ENCODE results near the gene SNHG17. TPM values are rescaled to one million over a fixed set of nuclear protein-coding genes. Genes with fewer than 3 reads are reported as not detected.
"Not testable (repeated sequence)": the region's sequence is repeated elsewhere in the genome, so short reads cannot be mapped to it uniquely, and the experiment has no call there.

The SNHG17 gene
- total RNA-seq, 2 experiments from 2014 or later: 154 to 159 TPM

DNA sequence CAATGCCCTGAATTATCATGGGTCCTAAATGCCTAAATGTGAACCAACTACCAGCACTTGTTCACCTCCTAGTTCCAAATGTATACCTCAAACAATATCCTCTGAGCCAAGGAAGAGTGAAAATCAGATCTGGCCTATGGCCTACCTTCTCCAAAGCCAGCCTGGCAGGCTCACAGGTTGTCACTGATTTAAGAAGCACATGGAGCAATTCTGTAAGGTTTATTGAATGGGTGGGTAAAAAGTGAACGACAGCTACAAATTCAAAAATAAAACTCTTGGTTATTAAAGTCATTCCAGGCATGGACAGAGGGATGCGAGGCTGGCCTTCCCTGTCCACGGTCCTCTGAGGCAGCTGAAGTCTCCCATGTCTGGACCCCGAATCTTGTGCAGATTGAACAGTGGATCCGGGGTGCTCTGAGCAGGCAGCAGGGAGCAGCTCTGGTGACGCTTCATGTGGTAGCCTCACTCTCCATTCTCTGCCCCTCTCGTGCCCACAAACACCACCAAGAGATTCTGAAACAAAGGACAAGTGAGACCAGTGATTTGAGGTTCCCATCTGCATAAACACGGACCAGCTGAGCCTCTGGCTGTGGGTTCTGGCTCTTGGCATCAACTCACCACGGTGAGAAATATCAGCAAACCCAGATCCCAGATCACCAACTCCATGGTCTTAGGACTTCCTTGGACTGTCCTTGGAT lies 14.6 kb downstream of the SNHG17 start:
- intact Hi-C loops (cut with micrococcal nuclease): no loop called here
- ChIA-PET POLR2A (interaction anchor here (0.6 to 17.0 kb wide), 6 partner anchors 9 to 320 kb away, joined by 3 to 279 read pairs (median 5); partner anchors contain the start of gene SNHG17), CTCF (interaction anchor here (1.0 to 2.3 kb wide), 3 partner anchors 8 to 14 kb away, joined by 3 to 10 read pairs (median 4); partner anchors contain the start of gene SNHG17)
- TF ChIP-seq, protein P1, sequence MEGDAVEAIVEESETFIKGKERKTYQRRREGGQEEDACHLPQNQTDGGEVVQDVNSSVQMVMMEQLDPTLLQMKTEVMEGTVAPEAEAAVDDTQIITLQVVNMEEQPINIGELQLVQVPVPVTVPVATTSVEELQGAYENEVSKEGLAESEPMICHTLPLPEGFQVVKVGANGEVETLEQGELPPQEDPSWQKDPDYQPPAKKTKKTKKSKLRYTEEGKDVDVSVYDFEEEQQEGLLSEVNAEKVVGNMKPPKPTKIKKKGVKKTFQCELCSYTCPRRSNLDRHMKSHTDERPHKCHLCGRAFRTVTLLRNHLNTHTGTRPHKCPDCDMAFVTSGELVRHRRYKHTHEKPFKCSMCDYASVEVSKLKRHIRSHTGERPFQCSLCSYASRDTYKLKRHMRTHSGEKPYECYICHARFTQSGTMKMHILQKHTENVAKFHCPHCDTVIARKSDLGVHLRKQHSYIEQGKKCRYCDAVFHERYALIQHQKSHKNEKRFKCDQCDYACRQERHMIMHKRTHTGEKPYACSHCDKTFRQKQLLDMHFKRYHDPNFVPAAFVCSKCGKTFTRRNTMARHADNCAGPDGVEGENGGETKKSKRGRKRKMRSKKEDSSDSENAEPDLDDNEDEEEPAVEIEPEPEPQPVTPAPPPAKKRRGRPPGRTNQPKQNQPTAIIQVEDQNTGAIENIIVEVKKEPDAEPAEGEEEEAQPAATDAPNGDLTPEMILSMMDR (IDR thresholded peaks at IDR 0.05): no peak
- Mint-ChIP-seq H3K9me3 (no peaks in the 10 kb centered on the region), H3K27ac (no peak overlapping the region), H3K4me3 (no peak overlapping the region), H3K27me3 (no peaks in the 10 kb centered on the region), H3K36me3 (ENCODE audit: low read depth) (peaks cover 84% of the 10 kb centered on the region), H3K4me1 (ENCODE audit: low read depth) (peaks cover 18% of the 10 kb centered on the region)
- ATAC-seq: no peak
- no peak for DNase-seq

DNA sequence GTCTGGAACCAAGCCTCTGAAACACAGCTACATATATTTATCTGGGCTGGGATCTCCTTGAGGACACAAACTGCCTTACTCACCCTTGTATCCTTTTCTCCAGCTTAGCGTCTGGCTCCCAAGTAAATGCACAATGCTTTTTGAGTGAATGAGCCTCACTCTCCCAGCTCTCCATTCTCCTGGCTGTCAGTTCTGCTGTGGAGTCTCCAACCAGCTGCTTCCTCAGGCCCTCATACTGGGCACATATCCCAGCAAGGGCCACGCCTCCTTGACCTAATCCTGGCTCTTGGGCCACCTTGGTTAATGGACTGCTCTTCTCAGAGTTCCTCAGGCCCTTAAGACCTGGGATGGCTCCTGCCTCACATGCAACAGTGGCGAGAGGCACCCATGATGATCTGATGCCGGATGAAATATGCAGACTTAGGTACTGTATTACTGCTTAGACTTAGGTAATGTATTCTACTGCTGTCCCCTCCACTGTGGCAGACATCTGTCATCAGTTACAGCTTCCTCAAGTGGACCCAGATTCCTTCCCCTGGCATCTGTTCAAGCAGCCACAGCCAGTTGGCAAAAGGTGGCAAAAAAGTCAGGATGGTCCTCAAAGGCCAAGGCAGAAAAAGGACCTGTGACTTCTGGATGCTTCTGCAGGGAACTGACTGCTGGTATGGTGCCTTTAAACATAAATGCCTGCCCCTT lies 16.5 kb downstream of the SNHG17 start:
- peak; percentile 27 for ATAC-seq
- peaks cover 9% of the 10 kb centered on the region for H3K4me1 Mint-ChIP-seq (ENCODE audit: low read depth)
- no peaks in the 10 kb centered on the region for H3K9me3 Mint-ChIP-seq
- intact Hi-C loops (cut with micrococcal nuclease): no loop called here
- CTCF ChIA-PET: interaction anchor here (1.0 to 1.5 kb wide), 2 partner anchors 28 to 197 kb away, joined by 4 read pairs; no protein-coding TSS in a partner anchor
- no peak overlapping the region for H3K27ac Mint-ChIP-seq
- peaks cover 80% of the 10 kb centered on the region for H3K36me3 Mint-ChIP-seq (ENCODE audit: low read depth)
- POLR2A ChIA-PET: interaction anchor here (0.8 to 17.0 kb wide), 7 partner anchors 8 to 65 kb away, joined by 3 to 279 read pairs (median 4); partner anchors contain the start of gene SNHG17
- no peak overlapping the region for H3K4me3 Mint-ChIP-seq
- H3K27me3 Mint-ChIP-seq: no peaks in the 10 kb centered on the region
- no peak for DNase-seq
- TF ChIP-seq, protein P1 (IDR thresholded peaks at IDR 0.05): no peak

DNA sequence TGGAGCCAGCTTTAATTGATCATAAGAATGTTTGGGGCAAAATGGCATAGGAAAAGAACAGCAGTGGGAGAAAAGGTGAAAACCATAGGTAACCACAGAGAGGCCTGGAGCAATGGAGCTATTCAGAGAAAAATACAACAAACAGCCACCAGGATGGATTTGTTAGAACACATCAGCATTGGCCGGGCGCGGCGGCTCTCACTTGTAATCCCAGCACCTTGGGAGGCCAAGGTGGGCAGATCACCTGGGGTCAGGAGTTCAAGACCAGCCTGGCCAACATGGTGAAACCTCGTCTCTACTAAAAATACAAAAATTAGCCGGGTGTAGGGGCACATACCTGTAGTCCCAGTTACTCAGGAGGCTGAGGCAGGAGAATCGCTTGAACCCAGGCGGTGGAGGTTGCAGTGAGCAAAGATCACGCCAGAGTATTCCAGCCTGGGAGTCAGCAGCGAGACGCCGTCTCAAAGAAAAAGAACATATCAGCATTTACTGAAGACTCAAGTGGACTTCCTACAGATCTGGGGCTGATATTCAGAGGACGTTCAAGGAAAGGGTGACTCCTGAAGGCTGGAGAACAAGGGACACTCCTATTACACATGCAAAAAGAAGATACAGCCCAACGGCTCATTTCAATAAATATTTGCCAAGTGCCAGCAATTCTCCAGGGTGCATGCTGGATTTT lies 20.2 kb downstream of the SNHG17 start:
- H3K4me3 Mint-ChIP-seq: no peak overlapping the region
- intact Hi-C loops (cut with micrococcal nuclease): no loop called here
- no peaks in the 10 kb centered on the region for H3K4me1 Mint-ChIP-seq (ENCODE audit: low read depth)
- H3K27ac Mint-ChIP-seq: no peak overlapping the region
- TF ChIP-seq, protein P1 (IDR thresholded peaks at IDR 0.05): no peak
- ATAC-seq: no peak
- no peak for DNase-seq
- no peaks in the 10 kb centered on the region for H3K27me3 Mint-ChIP-seq
- H3K9me3 Mint-ChIP-seq: no peaks in the 10 kb centered on the region
- ChIA-PET CTCF (no interaction called here), POLR2A (interaction anchor here (0.6 to 17.0 kb wide), 2 partner anchors 15 to 120 kb away, joined by 3 to 279 read pairs; partner anchors contain the start of gene SNHG17)
- peaks cover 74% of the 10 kb centered on the region for H3K36me3 Mint-ChIP-seq (ENCODE audit: low read depth)

DNA sequence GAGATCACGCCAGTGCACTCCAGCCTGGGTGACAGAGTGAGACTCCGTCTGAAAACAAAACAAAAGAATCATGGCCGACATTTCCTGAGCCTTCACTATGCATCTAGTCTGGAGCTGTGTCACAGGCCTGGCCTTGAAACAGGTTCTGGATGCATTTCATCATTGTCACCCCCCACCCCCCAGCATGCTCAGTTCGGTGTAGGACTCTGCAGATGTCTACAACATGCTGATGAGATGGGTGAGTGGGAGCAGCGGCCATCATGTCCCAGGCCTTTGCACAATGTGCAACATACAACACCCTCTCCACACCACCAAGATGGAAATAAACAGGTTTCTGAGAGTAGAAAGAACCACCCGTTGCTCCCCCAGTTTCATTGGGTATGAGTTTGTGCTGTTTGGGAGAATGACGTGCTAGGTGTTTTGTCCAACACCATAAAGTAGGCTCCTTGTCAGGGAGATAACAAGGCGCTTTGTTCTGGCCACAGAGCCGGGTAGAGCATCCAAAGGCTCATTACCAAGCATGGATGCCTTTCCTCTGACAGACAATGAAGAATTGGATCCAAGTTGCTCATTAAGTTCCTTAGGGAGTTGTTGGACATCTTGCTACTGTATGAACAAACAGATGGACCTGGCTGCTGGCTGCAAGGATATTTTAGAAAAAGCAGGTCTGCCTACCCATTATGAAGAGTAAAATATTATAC lies 22.1 kb downstream of the SNHG17 start:
- peaks cover 69% of the 10 kb centered on the region for H3K36me3 Mint-ChIP-seq (ENCODE audit: low read depth)
- H3K27ac Mint-ChIP-seq: no peak overlapping the region
- POLR2A ChIA-PET: interaction anchor here (1.4 to 17.0 kb wide), 2 partner anchors 9 to 17 kb away, joined by 4 to 279 read pairs; partner anchors contain the start of gene SNHG17

DNA sequence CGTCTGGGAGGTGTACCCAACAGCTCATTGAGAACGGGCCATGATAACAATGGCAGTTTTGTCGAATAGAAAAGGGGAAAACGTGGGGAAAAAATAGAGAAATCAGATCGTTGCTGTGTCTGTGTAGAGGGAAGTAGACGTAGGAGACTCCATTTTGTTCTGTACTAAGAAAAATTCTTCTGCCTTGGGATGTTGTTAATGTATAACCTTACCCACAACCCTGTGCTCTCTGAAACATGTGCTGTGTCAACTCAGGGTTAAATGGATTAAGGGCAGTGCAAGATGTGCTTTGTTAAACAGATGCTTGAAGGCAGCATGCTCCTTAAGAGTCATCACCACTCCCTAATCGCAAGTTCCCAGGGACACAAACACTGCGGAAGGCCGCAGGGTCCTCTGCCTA lies 27.3 kb downstream of the SNHG17 start:
- DNase-seq; ATAC-seq; H3K27me3 Mint-ChIP-seq; H3K27ac Mint-ChIP-seq; H3K4me3 Mint-ChIP-seq; intact Hi-C loops (cut with micrococcal nuclease); H3K9me3 Mint-ChIP-seq; H3K4me1 Mint-ChIP-seq (ENCODE audit: low read depth): not testable (repeated sequence)
- ChIA-PET CTCF (interaction anchor here (0.6 to 1.3 kb wide), 3 partner anchors 12 to 91 kb away, joined by 3 to 5 read pairs (median 4); no protein-coding TSS in a partner anchor), POLR2A (interaction anchor here (1.3 to 2.2 kb wide), 2 partner anchors 13 to 70 kb away, joined by 3 to 6 read pairs; no protein-coding TSS in a partner anchor)
- peaks cover 57% of the 10 kb centered on the region for H3K36me3 Mint-ChIP-seq (ENCODE audit: low read depth)

More for the DNA sequence above, 22.1 kb downstream of the SNHG17 start:
- TF ChIP-seq, protein P1 (IDR thresholded peaks at IDR 0.05): no peak
- no peaks in the 10 kb centered on the region for H3K4me1 Mint-ChIP-seq (ENCODE audit: low read depth)
- DNase-seq (no peak), ATAC-seq (no peak)
- no peaks in the 10 kb centered on the region for H3K27me3 Mint-ChIP-seq
- intact Hi-C loops (cut with micrococcal nuclease): no loop called here
- CTCF ChIA-PET: no interaction called here
- no peaks in the 10 kb centered on the region for H3K9me3 Mint-ChIP-seq
- H3K4me3 Mint-ChIP-seq: no peak overlapping the region
